Adrenal gland (tissue), 5 donors: ENCODE results near the gene ANKMY1.
A peak's percentile ranks its signal among the peaks of the same experiment; 100 is the strongest.

Experiments used
- POLR2A ChIP-seq, 2 donors: fragments of 450-650 bp; IDR thresholded peaks; one replicate each; pipeline ENCODE4 v1.6.1; 2017; ENCODE audit warnings: antibody characterized with exemption in 2 of 2, mild to moderate bottlenecking in 2 of 2, moderate library complexity in 1 of 2
- TF ChIP-seq, protein P1 (sequence below), 6 experiments: fragments of 450-650 bp in 4 of 6; fragments of 200-600 bp in 2 of 6; sonication (generic) in 1 of 6; IDR thresholded peaks; 1 replicate in 5 of 6; 2 replicates in 1 of 6; pipeline versions ENCODE4 v1.5.1 to v1.8.0; 2016 to 2021; ENCODE audit warnings: antibody characterized with exemption in 6 of 6, mild to moderate bottlenecking in 2 of 6, moderate library complexity in 1 of 6
- donor health status: DM: no; HTN: no; CAD: no.

DNA sequence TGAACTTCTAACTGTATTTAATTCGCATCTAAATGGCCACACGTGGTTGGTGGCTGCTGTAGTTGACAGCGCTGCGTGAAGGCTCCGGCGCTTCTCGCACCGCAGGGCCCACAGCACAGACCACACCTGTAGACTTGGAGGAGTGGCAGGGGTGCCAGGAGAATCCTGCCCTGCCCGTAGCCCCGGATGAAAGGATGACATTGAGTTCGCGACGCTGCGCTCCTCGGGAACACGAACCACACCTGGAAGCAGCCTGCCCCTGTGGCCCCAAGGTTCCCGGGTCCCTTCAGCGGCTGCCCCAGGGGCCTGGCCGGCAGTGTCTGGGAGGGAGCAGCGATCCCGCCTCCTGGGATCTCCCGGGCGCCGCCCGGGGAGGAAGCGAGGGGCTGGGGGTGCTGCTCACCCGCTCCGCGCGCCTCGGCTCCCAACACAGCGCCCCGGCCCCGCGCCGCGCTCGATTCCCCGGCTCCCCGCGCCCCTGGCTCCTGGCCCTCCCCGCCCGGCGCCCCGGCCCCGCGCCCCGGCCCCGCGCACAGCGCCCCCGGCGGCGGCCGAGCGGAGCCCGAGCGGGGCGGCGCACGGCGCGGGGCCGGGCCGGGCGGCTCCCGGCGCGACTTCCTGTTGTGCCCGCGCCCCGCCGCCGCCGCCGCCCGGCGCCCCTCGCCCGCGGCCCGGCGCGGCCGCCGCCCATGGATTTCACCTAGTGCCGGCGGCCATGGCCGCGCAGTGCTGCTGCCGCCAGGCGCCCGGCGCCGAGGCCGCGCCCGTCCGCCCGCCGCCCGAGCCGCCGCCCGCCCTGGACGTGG is 10.3 kb upstream of the ANKMY1 start, which contains the start of gene RNPEPL1:
- TF ChIP-seq, protein P1, sequence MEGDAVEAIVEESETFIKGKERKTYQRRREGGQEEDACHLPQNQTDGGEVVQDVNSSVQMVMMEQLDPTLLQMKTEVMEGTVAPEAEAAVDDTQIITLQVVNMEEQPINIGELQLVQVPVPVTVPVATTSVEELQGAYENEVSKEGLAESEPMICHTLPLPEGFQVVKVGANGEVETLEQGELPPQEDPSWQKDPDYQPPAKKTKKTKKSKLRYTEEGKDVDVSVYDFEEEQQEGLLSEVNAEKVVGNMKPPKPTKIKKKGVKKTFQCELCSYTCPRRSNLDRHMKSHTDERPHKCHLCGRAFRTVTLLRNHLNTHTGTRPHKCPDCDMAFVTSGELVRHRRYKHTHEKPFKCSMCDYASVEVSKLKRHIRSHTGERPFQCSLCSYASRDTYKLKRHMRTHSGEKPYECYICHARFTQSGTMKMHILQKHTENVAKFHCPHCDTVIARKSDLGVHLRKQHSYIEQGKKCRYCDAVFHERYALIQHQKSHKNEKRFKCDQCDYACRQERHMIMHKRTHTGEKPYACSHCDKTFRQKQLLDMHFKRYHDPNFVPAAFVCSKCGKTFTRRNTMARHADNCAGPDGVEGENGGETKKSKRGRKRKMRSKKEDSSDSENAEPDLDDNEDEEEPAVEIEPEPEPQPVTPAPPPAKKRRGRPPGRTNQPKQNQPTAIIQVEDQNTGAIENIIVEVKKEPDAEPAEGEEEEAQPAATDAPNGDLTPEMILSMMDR (IDR thresholded peaks at IDR 0.05) = peak in 3 of 6 experiments; percentile 4 to 14 (median 13)
- peak in 1 of 2 donors; percentile 23 for TF ChIP-seq POLR2A (IDR thresholded peaks at IDR 0.05)
